ENCODE data around the gene NECTIN1.

- TF ChIP-seq, protein P1, sequence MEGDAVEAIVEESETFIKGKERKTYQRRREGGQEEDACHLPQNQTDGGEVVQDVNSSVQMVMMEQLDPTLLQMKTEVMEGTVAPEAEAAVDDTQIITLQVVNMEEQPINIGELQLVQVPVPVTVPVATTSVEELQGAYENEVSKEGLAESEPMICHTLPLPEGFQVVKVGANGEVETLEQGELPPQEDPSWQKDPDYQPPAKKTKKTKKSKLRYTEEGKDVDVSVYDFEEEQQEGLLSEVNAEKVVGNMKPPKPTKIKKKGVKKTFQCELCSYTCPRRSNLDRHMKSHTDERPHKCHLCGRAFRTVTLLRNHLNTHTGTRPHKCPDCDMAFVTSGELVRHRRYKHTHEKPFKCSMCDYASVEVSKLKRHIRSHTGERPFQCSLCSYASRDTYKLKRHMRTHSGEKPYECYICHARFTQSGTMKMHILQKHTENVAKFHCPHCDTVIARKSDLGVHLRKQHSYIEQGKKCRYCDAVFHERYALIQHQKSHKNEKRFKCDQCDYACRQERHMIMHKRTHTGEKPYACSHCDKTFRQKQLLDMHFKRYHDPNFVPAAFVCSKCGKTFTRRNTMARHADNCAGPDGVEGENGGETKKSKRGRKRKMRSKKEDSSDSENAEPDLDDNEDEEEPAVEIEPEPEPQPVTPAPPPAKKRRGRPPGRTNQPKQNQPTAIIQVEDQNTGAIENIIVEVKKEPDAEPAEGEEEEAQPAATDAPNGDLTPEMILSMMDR (IDR thresholded peaks at IDR 0.05), result no peak
- TF ChIP-seq POLR2A (IDR thresholded peaks at IDR 0.05), result no peak
Observed at GRCh38 chr11:119711476-119711875, 17.5 kb downstream of the NECTIN1 start.

All from right lobe of liver (tissue), 4 donors.